MG63 (cell line): Measurements from ENCODE around the gene ITGA4. TPM values are rescaled to one million over a fixed set of nuclear protein-coding genes. Genes with fewer than 3 reads are reported as not detected.

ENCODE experiments used
- DNase-seq: peaks from one replicate; pipeline ENCODE4 v3.0.0-alpha.2; 2020
- H3K27me3 ChIP-seq: fragments of 250-450 bp; sonication (Bioruptor Pico); 2 replicates; pipeline ENCODE4 v1.5.1; 2020; ENCODE audit warnings: mild to moderate bottlenecking, moderate library complexity
- H3K36me3 ChIP-seq: fragments of 250-450 bp; sonication (Bioruptor Pico); 2 replicates; pipeline ENCODE4 v1.5.1; 2020; ENCODE audit warnings: mild to moderate bottlenecking, moderate library complexity
- H3K4me3 ChIP-seq: fragments of 250-450 bp; sonication (Bioruptor Pico); 2 replicates; pipeline ENCODE4 v1.5.1; 2020; ENCODE audit warnings: mild to moderate bottlenecking, moderate library complexity
- H3K9me3 ChIP-seq: fragments of 250-450 bp; sonication (Bioruptor Pico); 2 replicates; pipeline ENCODE4 v1.5.1; 2020; ENCODE audit warnings: mild to moderate bottlenecking, moderate library complexity
- total RNA-seq: library from RNA; depleted of rRNA; stranded (reverse); fragments of >200 nt; shearing (Covaris generic); gene quantifications from 2 replicates; pipeline ENCODE4 v1.2.3, GENCODE V29; 2014; ENCODE audit warnings: low replicate concordance; rRNA removed

Gene ITGA4
- total RNA-seq, result 18.9 and 19.3 TPM in 2 replicates

- no peaks in the 10 kb centered on the region for H3K9me3 ChIP-seq
- no peaks in the 10 kb centered on the region for H3K27me3 ChIP-seq
- H3K4me3 ChIP-seq, result peak within 1 kb of the TSS; percentile 72
- peak; percentile 87 for DNase-seq
- no peaks in the 10 kb centered on the region for H3K36me3 ChIP-seq
Measured at GRCh38 chr2:181457121-181457740, at the start of gene ITGA4. TSS of gene ITGA4 (plus strand) at chr2:181457386. CDS start at chr2:181457655, 269 bp downstream.

- DNase-seq, result no peak
- Histone ChIP-seq H3K27me3 (no peaks in the 10 kb centered on the region), H3K9me3 (0 out of 2 replicates have a peak, but pooled peaks cover under 1% of the 10 kb centered on the region), H3K36me3 (no peaks in the 10 kb centered on the region), H3K4me3 (no peak overlapping the region)
Measured at GRCh38 chr2:181408861-181409260, 48.3 kb upstream of the ITGA4 start.

GRCh38 chr2:181411105-181411849, 45.9 kb upstream of the ITGA4 start:
- Histone ChIP-seq H3K36me3 (no peaks in the 10 kb centered on the region), H3K9me3 (0 out of 2 replicates have a peak, but pooled peaks cover 2% of the 10 kb centered on the region), H3K27me3 (no peaks in the 10 kb centered on the region), H3K4me3 (no peak overlapping the region)
- no peak for DNase-seq

- DNase-seq, result no peak
- H3K9me3 ChIP-seq, result no peaks in the 10 kb centered on the region
- H3K4me3 ChIP-seq, result no peak overlapping the region
- no peaks in the 10 kb centered on the region for H3K27me3 ChIP-seq
- no peaks in the 10 kb centered on the region for H3K36me3 ChIP-seq
Measured at GRCh38 chr2:181419129-181419855, 37.9 kb upstream of the ITGA4 start.

- Histone ChIP-seq H3K27me3 (no peaks in the 10 kb centered on the region), H3K4me3 (no peak overlapping the region), H3K9me3 (no peaks in the 10 kb centered on the region), H3K36me3 (no peaks in the 10 kb centered on the region)
- DNase-seq, result no peak
Measured at GRCh38 chr2:181420259-181421130, 36.7 kb upstream of the ITGA4 start.

GRCh38 chr2:181421131-181421458, 36.1 kb upstream of the ITGA4 start:
- Histone ChIP-seq H3K9me3 (no peaks in the 10 kb centered on the region), H3K4me3 (no peak overlapping the region), H3K27me3 (no peaks in the 10 kb centered on the region), H3K36me3 (no peaks in the 10 kb centered on the region)
- DNase-seq, result no peak

GRCh38 chr2:181421464-181421863, 35.7 kb upstream of the ITGA4 start:
- Histone ChIP-seq H3K9me3 (no peaks in the 10 kb centered on the region), H3K36me3 (no peaks in the 10 kb centered on the region), H3K4me3 (no peak overlapping the region), H3K27me3 (no peaks in the 10 kb centered on the region)
- no peak for DNase-seq

- no peaks in the 10 kb centered on the region for H3K36me3 ChIP-seq
- H3K4me3 ChIP-seq, result no peak overlapping the region
- H3K27me3 ChIP-seq, result no peaks in the 10 kb centered on the region
- no peaks in the 10 kb centered on the region for H3K9me3 ChIP-seq
- no peak for DNase-seq
Measured at GRCh38 chr2:181426672-181427071, 30.5 kb upstream of the ITGA4 start.

GRCh38 chr2:181430406-181431118, 26.6 kb upstream of the ITGA4 start:
- Histone ChIP-seq H3K27me3 (no peaks in the 10 kb centered on the region), H3K4me3 (no peak overlapping the region), H3K36me3 (no peaks in the 10 kb centered on the region), H3K9me3 (no peaks in the 10 kb centered on the region)
- DNase-seq, result no peak

GRCh38 chr2:181431674-181432073, 25.5 kb upstream of the ITGA4 start:
- no peak for DNase-seq
- Histone ChIP-seq H3K4me3 (no peak overlapping the region), H3K27me3 (no peaks in the 10 kb centered on the region), H3K36me3 (no peaks in the 10 kb centered on the region), H3K9me3 (no peaks in the 10 kb centered on the region)

GRCh38 chr2:181438261-181438660, 18.9 kb upstream of the ITGA4 start:
- H3K9me3 ChIP-seq, result no peaks in the 10 kb centered on the region
- DNase-seq, result no peak
- no peaks in the 10 kb centered on the region; the same call in 1 of the 2 replicates for H3K27me3 ChIP-seq
- no peaks in the 10 kb centered on the region for H3K36me3 ChIP-seq
- no peak overlapping the region for H3K4me3 ChIP-seq

- H3K4me3 ChIP-seq, result no peak overlapping the region
- DNase-seq, result no peak
- H3K9me3 ChIP-seq, result no peaks in the 10 kb centered on the region
- no peaks in the 10 kb centered on the region for H3K36me3 ChIP-seq
- H3K27me3 ChIP-seq, result no peaks in the 10 kb centered on the region; the same call in 1 of the 2 replicates
Measured at GRCh38 chr2:181440344-181440743, 16.8 kb upstream of the ITGA4 start.

- Histone ChIP-seq H3K4me3 (no peak overlapping the region), H3K9me3 (no peaks in the 10 kb centered on the region), H3K27me3 (no peaks in the 10 kb centered on the region; the same call in 1 of the 2 replicates), H3K36me3 (no peaks in the 10 kb centered on the region)
- DNase-seq, result no peak
Measured at GRCh38 chr2:181440919-181441318, 16.3 kb upstream of the ITGA4 start.

GRCh38 chr2:181441670-181442069, 15.5 kb upstream of the ITGA4 start:
- Histone ChIP-seq H3K4me3 (no peak overlapping the region), H3K9me3 (no peaks in the 10 kb centered on the region)
- no peak for DNase-seq

GRCh38 chr2:181444654-181445053, 12.5 kb upstream of the ITGA4 start:
- H3K36me3 ChIP-seq, result no peaks in the 10 kb centered on the region
- no peak for DNase-seq

More at GRCh38 chr2:181441670-181442069, 15.5 kb upstream of the ITGA4 start:
- Histone ChIP-seq H3K27me3 (no peaks in the 10 kb centered on the region; the same call in 1 of the 2 replicates), H3K36me3 (no peaks in the 10 kb centered on the region)

GRCh38 chr2:181446985-181447384, 10.2 kb upstream of the ITGA4 start:
- Histone ChIP-seq H3K4me3 (no peak overlapping the region), H3K36me3 (no peaks in the 10 kb centered on the region), H3K9me3 (no peaks in the 10 kb centered on the region), H3K27me3 (no peaks in the 10 kb centered on the region; the same call in 1 of the 2 replicates)
- no peak for DNase-seq

More at GRCh38 chr2:181444654-181445053, 12.5 kb upstream of the ITGA4 start:
- no peak overlapping the region for H3K4me3 ChIP-seq
- H3K27me3 ChIP-seq, result no peaks in the 10 kb centered on the region; the same call in 1 of the 2 replicates
- no peaks in the 10 kb centered on the region for H3K9me3 ChIP-seq
